ENCODE measurements around the gene ATAD3A. TPM values are rescaled to one million over a fixed set of nuclear protein-coding genes. Genes with fewer than 3 reads are reported as not detected.
"Not testable (repeated sequence)": the region's sequence is repeated elsewhere in the genome, so short reads cannot be mapped to it uniquely, and the experiment has no call there.

ATAD3A gene
- total and polyA plus RNA-seq, 10 donors, result 11.3 to 29.0 (median 17.1) TPM

DNA sequence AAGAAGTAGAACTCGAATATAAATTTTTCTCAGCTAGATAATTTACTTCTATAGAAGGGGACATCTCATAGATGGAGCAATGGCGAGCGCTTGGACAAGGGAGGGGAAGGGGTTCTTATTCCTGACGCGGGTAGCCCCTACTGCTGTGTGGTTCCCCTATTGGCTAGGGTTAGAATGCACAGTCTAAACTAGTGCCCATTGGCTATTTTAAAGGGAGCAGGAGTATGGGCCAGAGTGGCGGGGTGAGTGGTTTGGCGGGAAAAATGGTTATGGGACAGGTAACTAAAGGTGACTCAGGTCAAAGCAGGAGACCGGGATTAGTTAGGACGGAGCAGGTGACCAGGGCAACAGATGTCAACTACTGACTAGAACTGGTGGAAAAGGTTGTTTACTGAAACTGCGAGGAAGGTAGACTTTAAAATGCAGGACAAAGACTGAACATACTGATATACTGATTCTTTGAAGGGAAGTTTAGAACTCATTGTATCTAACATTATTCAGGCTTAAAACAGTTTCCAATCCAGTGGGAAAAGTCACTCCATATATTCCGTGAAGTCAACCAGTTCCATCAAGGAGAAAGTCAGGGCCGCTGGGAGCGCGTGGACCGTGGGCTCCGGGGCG is 940 bp upstream of the ATAD3A start:
- DNase-seq, result no peak
- Histone ChIP-seq H3K4me1 (peaks cover 3 to 31% (median 14%) of the 10 kb centered on the region in 6 donors), H3K4me3 (peak overlapping the region; percentile 77 to 94 (median 84)), H3K27ac (peak overlapping the region; percentile 86 to 95 (median 92)), H3K9me3 (no peaks in the 10 kb centered on the region), H3K36me3 (peaks cover 0 to 10% (median 0%) of the 10 kb centered on the region in 6 donors), H3K27me3 (replicated peaks in 1 of 7) (no peaks in the 10 kb centered on the region)
- 16 to 21% (median 18%) methylated on average over 17 of the region's 17 CpGs for whole genome bisulfite sequencing, 5 donors
- intact Hi-C loops (cut with DNase I; ENCODE audit: low total_unique reads), result no loop called here
- TF ChIP-seq, protein P1, sequence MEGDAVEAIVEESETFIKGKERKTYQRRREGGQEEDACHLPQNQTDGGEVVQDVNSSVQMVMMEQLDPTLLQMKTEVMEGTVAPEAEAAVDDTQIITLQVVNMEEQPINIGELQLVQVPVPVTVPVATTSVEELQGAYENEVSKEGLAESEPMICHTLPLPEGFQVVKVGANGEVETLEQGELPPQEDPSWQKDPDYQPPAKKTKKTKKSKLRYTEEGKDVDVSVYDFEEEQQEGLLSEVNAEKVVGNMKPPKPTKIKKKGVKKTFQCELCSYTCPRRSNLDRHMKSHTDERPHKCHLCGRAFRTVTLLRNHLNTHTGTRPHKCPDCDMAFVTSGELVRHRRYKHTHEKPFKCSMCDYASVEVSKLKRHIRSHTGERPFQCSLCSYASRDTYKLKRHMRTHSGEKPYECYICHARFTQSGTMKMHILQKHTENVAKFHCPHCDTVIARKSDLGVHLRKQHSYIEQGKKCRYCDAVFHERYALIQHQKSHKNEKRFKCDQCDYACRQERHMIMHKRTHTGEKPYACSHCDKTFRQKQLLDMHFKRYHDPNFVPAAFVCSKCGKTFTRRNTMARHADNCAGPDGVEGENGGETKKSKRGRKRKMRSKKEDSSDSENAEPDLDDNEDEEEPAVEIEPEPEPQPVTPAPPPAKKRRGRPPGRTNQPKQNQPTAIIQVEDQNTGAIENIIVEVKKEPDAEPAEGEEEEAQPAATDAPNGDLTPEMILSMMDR (IDR thresholded peaks at IDR 0.05 in 8 of 11, conservative IDR thresholded peaks at IDR 0.05 in 3 of 11), result no peak
- TF ChIP-seq POLR2A (IDR thresholded peaks at IDR 0.05), result no peak
- no peak for TF ChIP-seq POLR2AphosphoS5 (IDR thresholded peaks at IDR 0.05)

DNA sequence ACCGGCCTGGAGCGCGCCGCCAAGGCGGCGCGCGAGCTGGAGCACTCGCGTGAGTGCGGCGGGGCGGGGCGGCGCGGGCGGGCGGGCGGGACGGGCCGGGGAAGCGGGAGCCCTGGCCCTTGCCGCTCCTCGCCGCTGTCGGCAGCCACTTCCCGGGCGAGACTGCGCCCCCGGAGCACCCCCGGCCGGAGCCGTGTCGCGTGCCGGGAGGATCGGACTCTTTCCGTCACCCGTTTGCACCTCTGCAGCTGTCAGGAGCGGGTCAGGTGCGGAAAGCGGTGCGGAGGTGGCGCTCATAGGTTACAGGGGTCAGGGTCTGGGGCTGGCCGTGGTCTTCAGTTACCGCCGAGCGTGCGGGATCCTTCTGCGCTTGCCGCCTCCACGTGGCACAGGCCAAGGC is 463 bp downstream of the ATAD3A start:
- H3K9me3 ChIP-seq; H3K27me3 ChIP-seq (replicated peaks in 1 of 7); intact Hi-C loops (cut with DNase I; ENCODE audit: low total_unique reads): not testable (repeated sequence)
- Histone ChIP-seq H3K4me3 (peak overlapping the region; percentile 77 to 94 (median 84)), H3K4me1 (peaks cover 3 to 31% (median 14%) of the 10 kb centered on the region in 6 donors), H3K27ac (peak overlapping the region in 5 of 8 donors; percentile 86 to 95 (median 93)), H3K36me3 (peaks cover 0 to 22% (median 0%) of the 10 kb centered on the region in 6 donors)
- 0 to 3% (median 1%) methylated on average over 13 to 49 of the region's 52 CpGs; no CpG with 5 or more reads in 1 of the 5 donors for WGBS, 5 donors
- peak; percentile 84 for DNase-seq

GRCh38 chr1:1513675-1514074 is 1.7 kb downstream of the ATAD3A start:
- whole genome bisulfite sequencing, 5 donors, result 77 to 90% (median 79%) methylated on average over 10 to 17 of the region's 18 CpGs
- H3K4me3 ChIP-seq; H3K9me3 ChIP-seq; H3K27me3 ChIP-seq (replicated peaks in 1 of 7); DNase-seq; intact Hi-C loops (cut with DNase I; ENCODE audit: low total_unique reads); H3K27ac ChIP-seq: not testable (repeated sequence)
- Histone ChIP-seq H3K36me3 (peaks cover 0 to 33% (median 0%) of the 10 kb centered on the region in 6 donors), H3K4me1 (peaks cover 3 to 31% (median 14%) of the 10 kb centered on the region in 6 donors)

DNA sequence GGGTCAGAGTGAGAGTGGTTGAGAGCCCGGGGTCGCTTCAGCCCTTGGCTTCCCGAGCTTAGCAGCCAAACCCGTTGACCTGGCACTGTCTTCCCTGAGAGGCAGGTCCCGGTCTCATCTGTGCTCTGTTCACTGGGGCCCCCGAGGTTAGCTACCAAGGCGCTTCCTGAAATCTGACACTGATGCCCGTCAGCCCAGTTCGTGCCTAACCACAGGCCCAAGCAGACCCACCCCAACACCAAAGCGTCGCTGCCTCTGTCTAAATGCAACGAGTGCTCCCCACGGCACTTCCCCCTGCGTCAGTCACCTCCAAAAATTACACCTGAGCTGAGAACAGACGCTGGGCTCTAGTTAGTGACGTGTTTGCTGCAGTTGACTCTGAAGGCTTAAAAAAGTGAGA is 2.4 kb downstream of the ATAD3A start:
- DNase-seq; H3K4me3 ChIP-seq; H3K9me3 ChIP-seq; H3K27me3 ChIP-seq (replicated peaks in 1 of 7); H3K27ac ChIP-seq; intact Hi-C loops (cut with DNase I; ENCODE audit: low total_unique reads): not testable (repeated sequence)
- H3K4me1 ChIP-seq, result peaks cover 3 to 31% (median 14%) of the 10 kb centered on the region in 6 donors
- 50 to 58% (median 50%) methylated on average over 11 to 14 of the region's 16 CpGs for WGBS, 5 donors
- peaks cover 0 to 37% (median 0%) of the 10 kb centered on the region in 6 donors for H3K36me3 ChIP-seq

- Histone ChIP-seq H3K36me3 (peaks cover 0 to 60% (median 19%) of the 10 kb centered on the region in 6 donors), H3K4me1 (peaks cover 0 to 16% (median 5%) of the 10 kb centered on the region in 6 donors)
- H3K27ac ChIP-seq; H3K27me3 ChIP-seq (replicated peaks in 1 of 7); H3K4me3 ChIP-seq; intact Hi-C loops (cut with DNase I; ENCODE audit: low total_unique reads); DNase-seq; H3K9me3 ChIP-seq: not testable (repeated sequence)
- 94 to 98% (median 97%) methylated on average over 9 to 14 of the region's 14 CpGs for WGBS, 5 donors
Measured at GRCh38 chr1:1516923-1517322, 5.0 kb downstream of the ATAD3A start.

DNA sequence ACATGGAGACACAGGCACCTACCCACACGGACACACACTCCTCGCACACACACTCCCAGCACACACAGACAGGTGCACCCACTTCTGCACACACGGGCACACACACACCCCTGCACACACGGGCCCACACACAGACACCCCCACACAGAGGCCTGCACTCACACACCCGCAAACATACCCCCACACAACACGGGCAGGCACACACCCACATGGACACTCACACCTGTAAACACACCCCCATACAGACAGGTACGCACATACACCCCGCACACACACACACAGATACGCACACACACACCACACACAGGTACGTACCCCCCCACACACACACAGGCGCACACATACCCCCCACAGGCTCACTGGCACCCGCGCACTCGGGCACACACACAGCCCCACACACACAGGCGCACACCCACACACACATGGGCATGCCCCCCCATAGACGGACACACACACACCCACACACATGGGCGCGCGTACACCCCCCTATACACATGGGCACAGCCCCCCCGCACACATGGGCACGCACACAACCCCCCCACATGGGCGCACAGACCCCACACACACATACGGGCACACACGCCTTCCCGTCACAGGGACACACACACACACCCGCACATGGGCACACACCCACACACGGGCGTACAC is 6.1 kb downstream of the ATAD3A start:
- no peak for TF ChIP-seq POLR2AphosphoS5 (IDR thresholded peaks at IDR 0.05)
- no peak for TF ChIP-seq POLR2A (IDR thresholded peaks at IDR 0.05)
- TF ChIP-seq, protein P1 (IDR thresholded peaks at IDR 0.05 in 8 of 11, conservative IDR thresholded peaks at IDR 0.05 in 3 of 11), result no peak
- H3K9me3 ChIP-seq, result no peaks in the 10 kb centered on the region
- no peak overlapping the region for H3K4me3 ChIP-seq
- H3K36me3 ChIP-seq, result peaks cover 0 to 72% (median 24%) of the 10 kb centered on the region in 6 donors
- no peak overlapping the region for H3K27ac ChIP-seq
- H3K4me1 ChIP-seq, result peaks cover 0 to 13% (median 3%) of the 10 kb centered on the region in 6 donors
- no peak for DNase-seq
- H3K27me3 ChIP-seq (replicated peaks in 1 of 7), result no peaks in the 10 kb centered on the region
- WGBS, 5 donors, result 94 to 96% (median 95%) methylated on average over 16 to 28 of the region's 28 CpGs
- intact Hi-C loops (cut with DNase I; ENCODE audit: low total_unique reads), result no loop called here

DNA sequence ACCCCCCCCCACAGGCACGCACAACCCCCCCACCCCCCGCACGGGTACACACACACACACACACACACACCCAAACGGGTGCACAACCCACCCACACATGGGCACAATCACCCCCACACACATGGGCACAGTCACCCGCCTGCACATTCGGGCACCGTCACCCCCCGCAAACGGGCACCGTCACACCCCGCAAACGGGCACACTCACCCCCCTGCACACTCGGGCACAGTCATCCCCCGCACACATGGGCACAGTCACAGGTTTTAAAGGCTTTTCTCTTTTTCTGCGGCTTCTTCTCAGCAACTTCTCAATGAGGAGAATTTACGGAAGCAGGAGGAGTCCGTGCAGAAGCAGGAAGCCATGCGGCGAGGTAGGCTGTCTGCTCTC is 6.7 kb downstream of the ATAD3A start:
- H3K9me3 ChIP-seq, result not testable (repeated sequence)
- peaks cover 0 to 77% (median 30%) of the 10 kb centered on the region in 6 donors for H3K36me3 ChIP-seq
- 90 to 99% (median 95%) methylated on average over 16 to 19 of the region's 19 CpGs for WGBS, 5 donors

GRCh38 chr1:1519805-1520505 is 8.0 kb downstream of the ATAD3A start:
- H3K4me1 ChIP-seq; H3K27me3 ChIP-seq (replicated peaks in 1 of 7); DNase-seq; H3K4me3 ChIP-seq; H3K27ac ChIP-seq; H3K9me3 ChIP-seq; intact Hi-C loops (cut with DNase I; ENCODE audit: low total_unique reads): not testable (repeated sequence)
- H3K36me3 ChIP-seq, result peaks cover 0 to 88% (median 31%) of the 10 kb centered on the region in 6 donors
- 94 to 100% (median 97%) methylated on average over 12 to 51 of the region's 51 CpGs for WGBS, 5 donors

More for the DNA sequence above, 6.7 kb downstream of the ATAD3A start:
- intact Hi-C loops (cut with DNase I; ENCODE audit: low total_unique reads); DNase-seq; H3K27me3 ChIP-seq (replicated peaks in 1 of 7); H3K4me1 ChIP-seq; H3K27ac ChIP-seq; H3K4me3 ChIP-seq: not testable (repeated sequence)

Measured in spleen (tissue), 11 donors.